LNCAP (cell line): ENCODE data around the gene PLK3.

ENCODE experiments used
- TF ChIP-seq, protein P1 (sequence below): fragments of 450-650 bp; IDR thresholded peaks from 2 replicates; pipeline ENCODE4 v1.5.1; 2017; ENCODE audit warnings: mild to moderate bottlenecking

Gene PLK3

DNA sequence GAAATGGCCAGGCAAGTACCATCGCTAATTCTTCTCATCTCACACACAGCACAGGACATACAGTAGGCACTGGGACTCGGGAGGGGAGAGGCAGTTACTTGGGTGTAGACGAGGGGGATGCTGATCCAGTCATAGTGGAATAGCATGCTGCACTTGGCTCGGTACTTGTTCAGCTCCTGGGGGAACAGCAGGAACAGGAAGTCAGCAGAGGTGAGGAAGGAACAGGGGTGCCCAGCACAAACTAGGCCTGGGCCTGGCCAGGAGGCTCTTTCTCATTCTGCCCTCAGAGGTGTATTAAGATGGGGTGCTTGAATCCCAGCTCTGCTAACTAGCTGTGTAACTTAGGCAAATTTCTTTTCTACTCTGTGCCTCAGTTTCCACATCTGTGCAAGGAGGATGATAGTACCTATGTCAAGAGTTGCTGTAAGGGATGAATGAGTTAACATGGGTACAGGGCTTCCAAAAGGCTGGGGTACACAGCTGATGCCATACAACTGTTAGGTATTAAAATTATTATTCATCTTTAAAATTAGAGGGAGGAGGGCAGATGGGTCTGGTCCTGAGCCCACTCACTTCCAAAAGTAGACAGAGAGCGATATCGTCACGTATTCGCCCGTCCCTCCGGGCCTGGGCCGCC is 14.6 kb upstream of the PLK3 start:
- TF ChIP-seq, protein P1, sequence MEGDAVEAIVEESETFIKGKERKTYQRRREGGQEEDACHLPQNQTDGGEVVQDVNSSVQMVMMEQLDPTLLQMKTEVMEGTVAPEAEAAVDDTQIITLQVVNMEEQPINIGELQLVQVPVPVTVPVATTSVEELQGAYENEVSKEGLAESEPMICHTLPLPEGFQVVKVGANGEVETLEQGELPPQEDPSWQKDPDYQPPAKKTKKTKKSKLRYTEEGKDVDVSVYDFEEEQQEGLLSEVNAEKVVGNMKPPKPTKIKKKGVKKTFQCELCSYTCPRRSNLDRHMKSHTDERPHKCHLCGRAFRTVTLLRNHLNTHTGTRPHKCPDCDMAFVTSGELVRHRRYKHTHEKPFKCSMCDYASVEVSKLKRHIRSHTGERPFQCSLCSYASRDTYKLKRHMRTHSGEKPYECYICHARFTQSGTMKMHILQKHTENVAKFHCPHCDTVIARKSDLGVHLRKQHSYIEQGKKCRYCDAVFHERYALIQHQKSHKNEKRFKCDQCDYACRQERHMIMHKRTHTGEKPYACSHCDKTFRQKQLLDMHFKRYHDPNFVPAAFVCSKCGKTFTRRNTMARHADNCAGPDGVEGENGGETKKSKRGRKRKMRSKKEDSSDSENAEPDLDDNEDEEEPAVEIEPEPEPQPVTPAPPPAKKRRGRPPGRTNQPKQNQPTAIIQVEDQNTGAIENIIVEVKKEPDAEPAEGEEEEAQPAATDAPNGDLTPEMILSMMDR, result no peak

DNA sequence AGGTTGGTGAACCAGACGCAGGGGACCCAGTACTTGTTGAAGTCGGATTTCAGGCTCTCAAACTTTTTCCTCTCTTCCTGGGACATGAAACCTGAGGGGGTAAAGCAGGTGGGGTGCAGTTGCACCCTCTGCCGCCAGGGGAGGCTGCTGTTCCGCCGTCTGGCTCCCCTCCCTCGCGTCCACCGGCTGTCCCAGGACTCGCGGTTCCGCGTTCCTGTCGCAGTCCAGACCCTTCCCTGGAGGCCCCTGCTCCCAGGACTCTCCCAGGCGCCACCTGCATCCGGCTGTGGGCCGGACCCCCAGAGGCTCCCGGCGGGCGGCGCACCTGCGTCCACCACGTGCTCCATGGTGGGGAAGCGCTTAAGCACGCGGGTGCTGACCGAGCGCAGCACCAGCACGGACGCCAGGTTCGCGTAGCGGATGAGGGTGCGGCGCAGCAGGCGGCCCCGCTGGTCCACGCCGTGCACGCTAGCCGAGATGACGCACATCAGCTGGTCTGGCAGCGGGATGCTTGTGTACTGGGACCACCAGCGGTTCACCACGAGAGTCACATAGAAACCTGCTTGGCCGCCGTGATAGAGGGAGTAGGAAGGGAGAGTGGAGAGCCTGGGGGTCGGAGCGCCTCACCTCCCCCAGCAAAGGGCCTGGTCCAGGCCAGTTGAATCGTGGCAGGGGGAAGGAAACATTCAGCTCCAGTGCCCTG is 13.9 kb upstream of the PLK3 start:
- TF ChIP-seq, protein P1, result peak; percentile 66

DNA sequence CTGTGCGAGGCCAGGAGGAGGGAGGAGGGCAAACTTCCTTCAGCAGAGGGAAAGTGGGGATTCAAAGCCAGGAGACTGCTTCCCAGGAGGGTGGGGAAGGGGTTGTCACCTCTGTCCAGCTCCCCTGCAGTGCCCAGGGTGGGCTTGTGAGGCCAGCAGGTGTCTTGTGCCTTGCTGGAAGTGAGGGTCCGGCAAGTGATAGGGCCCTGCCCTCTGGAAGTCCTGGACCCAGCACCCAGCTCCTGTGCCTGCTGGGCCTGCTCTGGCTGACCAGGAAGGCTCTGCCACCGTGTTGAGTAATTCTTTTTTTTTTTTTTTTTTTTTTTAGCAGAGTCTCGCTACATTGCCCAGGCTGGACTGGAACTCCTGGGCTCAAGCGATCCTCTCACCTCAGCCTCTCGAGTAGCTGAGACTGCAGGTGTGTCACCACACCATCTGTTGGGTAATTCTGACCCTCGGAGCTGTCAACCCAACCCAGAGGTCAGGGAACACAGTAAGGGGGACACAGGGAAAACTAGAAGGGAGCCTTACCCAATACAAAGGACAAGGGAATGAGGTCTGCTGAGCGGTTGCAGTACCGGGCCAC is 13.2 kb upstream of the PLK3 start:
- TF ChIP-seq, protein P1, result no peak

DNA sequence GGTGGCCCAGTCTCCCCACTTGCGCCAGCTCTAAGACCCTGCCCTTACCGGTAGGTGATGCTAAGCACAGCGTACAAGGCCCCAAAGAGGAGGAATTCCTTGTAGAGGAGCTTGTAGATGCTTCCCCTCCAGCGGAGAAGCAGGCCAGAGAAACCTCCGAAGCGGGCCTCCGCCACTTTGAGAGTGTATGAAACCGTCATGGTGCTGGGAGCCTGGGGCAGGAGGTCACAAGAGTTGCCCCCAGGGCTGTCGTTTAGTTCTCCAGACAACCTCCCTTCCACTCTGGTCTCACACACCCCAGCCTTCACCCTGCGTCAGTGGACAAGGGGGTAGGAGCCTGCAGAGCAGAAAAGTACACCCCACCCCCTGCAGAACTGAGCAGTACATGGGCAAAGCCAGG is 12.7 kb upstream of the PLK3 start:
- TF ChIP-seq, protein P1, result no peak

DNA sequence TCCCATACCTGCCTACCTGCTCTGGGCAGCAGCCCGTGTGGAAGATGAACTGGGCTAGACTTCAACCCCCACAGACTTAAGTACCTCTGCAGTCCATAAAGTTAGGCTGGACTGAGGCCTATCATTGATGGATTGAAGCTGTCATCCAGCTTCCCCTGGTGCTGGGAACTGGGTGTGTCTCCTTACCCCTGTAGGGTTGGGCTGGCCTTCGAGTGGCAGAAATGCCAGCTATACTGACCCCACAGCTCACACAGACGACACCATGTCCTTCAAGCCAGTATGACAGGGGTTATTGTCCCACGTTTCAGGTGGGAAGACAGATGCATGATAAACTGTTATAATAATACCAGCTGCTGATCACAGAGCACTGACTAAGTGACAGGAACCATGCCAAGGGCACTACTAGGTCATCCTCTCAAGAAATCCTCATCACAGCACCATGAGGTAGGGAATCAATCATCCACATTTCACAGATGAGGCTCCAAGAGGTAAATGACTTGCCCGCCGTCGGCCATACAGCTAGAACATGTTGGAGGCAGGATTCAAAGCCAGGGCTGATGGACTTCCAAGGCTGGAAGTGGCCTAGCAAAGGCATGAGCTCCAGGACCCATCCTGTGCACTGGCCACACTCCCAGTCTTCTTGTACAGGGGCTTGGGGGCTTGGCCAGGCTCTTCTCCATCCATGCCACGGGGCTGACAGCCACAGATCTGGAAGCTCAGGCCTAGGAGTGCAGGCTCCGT is 11.9 kb upstream of the PLK3 start, which contains the start of gene BEST4:
Gene BEST4, minus strand, starts transcription at position 51 of the 741 bp plus-strand sequence. CDS start 465 bp downstream, outside the sequence.
- TF ChIP-seq, protein P1, result no peak

DNA sequence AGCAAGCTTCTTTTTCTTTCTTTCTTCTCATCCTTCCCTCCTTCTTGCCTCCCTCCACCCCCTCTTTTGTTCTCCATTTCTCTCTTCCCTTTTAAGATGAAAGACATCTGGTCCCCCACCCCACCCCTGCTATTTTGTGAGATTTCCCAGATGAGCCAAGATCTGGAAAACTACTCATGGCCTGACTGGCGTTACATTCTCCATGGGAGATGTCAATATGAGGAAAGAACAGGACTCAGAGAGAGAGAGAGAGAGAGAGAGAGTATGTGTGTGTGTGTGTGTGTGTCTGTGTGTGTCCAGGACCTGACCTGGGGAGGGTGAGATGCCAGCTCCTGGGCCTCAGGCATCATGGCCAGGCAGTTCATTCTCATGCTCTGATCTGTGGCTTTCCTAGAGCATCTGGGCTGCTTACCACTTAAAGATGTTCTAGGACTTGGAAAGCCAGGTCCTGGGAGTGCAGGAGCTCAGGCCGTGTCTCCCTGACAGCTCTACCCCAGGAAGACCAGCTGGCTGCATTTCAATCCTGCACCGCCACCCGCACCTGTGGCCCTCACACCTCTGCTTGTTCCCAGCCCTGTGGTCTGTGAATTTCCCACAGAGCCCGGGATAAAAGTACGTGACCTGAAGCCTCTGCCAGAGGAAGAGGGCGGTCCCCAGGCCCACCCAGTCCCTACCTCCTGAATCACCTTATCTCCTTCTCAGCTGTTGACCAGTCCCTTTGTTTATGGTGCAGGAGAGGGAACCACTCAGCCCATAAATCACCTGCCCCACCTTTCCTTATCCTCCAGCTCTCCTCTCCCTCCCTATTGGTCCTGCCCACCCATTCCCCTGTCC is 9.0 kb upstream of the PLK3 start:
- TF ChIP-seq, protein P1, result no peak
